DMS114 treated with DMSO at 0.1 percent for 48 hours (cell line): Measurements from ENCODE around the gene RECQL5.

Experiments
- DNase-seq: peaks from one replicate; lab custom pipeline; 2025; ENCODE audit not compliant: unreplicated experiment; lab: John Stamatoyannopoulos, UW

The RECQL5 gene

DNA sequence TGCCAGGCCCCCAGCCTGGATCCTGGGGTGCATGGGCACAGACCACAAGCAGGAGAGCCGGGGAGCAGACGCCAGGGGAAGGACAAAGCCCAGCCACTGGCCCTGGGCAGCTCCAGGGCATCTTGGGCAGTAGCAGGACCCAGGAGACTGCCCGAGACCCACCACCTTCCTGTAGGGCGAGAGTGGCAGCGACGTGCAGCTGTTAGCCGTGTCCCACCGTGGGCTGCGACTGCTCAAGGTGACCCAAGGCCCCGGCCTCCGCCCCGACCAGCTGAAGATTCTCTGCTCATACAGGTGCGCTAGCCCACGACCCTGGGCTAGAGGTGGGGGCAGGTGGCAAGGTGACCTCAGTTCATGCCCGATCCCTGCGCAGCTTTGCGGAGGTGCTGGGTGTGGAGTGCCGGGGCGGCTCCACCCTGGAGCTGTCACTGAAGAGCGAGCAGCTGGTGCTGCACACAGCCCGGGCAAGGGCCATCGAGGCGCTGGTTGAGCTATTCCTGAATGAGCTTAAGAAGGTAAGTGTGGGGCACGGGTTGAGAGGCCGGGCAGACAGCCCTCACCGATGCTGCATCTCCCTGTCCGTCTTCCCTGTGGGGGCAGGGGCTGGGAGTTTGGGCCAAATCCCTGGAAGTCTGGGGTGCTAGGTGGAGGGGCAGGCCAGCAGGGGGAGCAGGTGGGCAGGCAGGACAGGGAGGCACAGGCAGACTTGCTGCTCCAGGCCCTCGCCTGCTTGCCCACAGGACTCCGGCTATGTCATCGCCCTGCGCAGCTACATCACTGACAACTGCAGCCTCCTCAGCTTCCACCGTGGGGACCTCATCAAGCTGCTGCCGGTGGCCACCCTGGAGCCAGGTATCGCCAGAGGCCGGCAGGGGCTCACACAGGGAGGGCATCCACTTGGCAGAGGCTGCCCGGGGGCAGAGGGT, 47.2 kb downstream of the RECQL5 start:
- no peak for DNase-seq

DNA sequence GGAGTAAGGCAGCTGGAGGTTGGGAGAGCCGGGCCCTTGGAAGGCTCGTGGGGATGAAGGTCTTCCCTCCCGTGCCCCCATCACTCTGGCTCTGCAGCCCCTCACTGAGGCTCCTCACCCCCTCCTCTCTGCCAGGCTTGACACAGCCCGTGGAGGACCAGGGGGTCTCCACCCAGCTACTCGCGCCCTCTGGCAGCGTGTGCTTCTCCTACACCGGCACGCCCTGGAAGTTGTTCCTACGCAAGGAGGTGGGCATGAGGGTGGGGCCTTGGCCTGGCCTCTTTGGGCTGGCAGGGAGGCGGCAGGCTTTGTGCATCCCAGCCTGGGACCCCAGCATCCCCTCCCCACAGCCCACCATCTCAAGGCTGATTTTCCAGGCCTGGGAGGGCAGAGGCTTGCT, 49.3 kb downstream of the RECQL5 start:
- DNase-seq = no peak

GRCh38 chr17:75617218-75617617, 49.7 kb downstream of the RECQL5 start:
- DNase-seq = no peak

DNA sequence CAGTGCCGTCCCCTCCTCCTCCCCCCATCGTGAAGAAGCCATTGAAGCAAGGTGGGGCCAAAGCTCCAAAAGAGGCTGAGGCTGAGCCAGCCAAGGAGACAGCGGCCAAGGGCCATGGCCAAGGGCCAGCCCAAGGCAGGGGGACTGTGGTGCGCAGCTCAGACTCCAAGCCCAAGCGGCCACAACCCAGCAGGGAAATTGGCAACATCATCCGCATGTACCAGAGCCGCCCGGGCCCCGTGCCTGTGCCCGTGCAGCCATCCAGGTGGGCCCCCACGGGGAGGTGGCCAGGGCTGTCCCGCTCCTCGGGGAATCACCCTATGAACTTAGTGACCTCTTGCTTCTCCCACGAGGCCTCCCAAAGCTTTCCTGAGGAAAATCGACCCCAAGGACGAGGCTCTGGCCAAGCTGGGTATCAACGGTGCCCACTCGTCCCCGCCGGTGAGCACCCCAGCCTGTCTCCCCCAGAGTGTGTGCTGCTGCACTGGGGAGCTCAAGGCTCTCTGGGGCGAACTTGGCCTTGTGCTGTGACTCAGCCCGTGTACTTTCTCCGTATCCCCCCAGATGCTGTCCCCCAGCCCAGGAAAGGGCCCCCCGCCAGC, 50.3 kb downstream of the RECQL5 start:
- no peak for DNase-seq

DNA sequence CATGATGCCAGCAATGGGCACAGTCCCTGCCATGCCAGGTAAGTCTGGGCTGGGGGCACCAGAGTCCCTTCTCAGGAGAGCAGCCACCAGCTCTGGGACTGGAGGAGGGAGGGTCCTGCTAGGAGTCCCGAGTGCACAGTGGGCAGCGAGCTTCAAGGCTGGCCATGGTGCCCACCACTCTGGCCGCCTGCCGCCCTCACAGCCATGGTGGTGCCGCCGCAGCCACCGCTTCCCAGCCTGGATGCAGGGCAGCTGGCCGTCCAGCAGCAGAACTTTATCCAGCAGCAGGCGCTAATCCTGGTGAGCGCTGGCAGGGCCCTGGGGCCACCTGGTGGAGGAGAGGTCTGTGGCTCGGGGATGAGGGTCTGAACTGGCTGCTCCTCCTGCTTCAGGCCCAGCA, 51.7 kb downstream of the RECQL5 start:
- no peak for DNase-seq

DNA sequence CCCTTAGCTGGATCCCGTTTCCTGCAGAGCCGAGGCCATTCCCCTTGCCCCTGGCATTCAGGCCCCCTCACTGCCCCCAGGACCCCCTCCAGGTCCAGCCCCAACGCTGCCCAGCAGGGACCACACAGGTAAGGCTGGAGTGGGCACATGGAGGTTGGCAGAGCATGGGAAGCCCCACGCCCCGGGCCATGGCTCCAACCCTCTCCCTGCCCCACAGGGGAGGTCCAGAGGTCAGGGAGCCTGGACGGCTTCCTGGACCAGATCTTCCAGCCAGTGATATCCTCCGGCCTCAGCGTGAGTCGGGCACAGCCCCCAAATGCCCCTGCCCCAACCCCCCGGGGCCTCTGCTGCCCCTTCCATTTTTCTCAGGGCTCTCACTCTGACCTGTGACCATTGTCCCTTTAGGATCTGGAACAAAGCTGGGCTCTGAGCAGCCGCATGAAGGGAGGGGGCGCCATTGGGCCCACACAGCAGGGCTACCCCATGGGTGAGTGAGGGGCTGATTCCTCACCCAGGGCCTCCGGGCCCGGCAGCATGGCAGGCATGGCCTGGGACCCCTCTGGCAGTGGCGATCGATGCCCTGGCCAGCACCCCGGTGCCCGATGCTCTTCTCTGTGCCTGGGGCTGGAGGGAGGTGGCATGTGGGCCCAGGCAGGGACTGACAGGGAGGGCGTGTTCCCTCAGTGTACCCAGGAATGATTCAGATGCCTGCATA, 52.2 kb downstream of the RECQL5 start:
- DNase-seq = no peak

DNA sequence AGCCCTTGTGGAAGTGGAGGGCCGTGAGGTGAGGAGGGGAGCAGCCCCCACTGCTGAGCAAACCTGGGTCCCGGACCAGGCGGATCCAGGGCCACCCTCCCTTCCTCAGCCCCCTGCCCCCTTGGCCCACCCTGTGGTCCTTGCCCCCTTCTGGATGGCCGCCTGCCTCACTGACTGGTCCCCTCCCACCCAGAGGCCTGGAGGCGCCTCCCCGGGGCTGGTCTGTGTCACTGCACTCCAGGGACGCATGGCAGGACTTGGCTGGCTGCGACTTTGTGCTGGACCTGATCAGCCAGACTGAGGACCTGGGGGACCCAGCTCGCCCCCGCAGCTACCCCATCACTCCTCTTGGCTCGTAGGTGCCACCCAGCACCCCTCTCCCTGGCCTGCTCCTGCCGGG, 52.9 kb downstream of the RECQL5 start:
- DNase-seq = no peak

- no peak for DNase-seq
Observed at GRCh38 chr17:75612906-75613626, 53.9 kb downstream of the RECQL5 start.

DNA sequence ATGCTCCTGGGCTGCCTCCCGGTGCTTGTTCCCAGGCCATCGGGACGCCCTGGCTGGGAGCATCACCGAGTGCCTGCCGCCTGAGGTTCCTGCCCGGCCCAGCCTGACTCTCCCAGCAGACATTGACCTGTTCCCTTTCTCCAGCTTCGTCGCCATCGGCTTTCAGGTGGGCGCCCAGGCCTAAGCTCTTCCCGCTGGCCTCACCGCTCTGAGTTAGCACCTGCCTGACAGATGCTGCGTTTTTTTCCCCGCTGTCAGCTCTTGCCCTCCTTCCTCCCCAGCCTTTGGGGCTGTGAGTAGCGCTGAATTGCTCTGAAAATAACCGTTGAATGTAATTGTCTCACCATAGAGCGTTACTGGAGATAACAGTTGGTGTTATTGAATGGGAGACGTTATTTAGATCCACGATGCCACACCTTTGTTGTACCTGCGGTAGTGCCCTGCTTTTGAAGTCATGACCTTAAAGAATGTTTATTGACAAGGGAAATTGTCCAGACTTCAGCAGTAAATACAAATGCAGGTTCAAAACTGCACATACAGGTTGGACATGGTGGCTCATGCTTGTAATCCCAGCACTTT, 55.0 kb downstream of the RECQL5 start:
- DNase-seq = no peak

- DNase-seq = no peak
Observed at GRCh38 chr17:75610103-75610984, 56.6 kb downstream of the RECQL5 start.

DNA sequence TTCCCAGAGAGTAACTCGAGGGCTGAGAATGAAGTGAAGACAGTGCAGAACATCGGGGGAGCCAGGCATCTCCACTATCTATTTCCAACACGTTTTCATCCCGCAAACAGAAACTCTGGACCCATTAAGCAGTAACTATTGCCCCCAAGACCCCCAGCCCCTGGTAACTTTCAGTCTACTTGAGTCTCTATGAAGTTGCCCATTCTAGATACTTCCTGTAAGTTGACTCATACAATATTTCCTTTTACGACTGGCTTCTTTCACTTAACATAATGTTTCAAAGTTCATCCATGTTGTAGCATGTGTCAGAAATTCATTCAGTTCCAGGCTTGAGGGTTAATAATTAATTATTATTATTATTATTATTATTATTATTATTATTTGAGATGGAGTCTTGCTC, 59.9 kb downstream of the RECQL5 start:
- DNase-seq = no peak

DNA sequence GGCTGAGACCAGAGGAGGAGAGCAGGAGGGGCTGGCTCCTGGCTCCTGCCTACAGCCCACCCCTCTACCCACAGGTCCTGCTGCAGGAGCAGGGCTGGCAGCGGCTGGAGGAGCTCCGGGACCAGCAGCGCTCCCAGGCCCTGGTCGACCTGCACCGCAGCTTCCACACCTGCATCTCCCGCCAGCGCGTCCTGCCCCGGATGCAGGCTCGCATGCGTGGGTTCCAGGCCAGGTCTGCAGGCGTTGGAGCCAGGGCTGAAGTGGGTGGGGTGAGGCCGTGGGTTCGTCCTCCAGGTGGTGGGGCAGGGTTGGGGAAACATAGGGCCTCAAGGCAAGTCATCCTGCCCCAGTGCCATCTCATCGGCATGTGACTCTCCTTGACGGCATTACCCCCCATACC, 61.2 kb downstream of the RECQL5 start:
- DNase-seq = no peak

- DNase-seq = no peak
Observed at GRCh38 chr17:75604034-75604695, 62.8 kb downstream of the RECQL5 start.

DNA sequence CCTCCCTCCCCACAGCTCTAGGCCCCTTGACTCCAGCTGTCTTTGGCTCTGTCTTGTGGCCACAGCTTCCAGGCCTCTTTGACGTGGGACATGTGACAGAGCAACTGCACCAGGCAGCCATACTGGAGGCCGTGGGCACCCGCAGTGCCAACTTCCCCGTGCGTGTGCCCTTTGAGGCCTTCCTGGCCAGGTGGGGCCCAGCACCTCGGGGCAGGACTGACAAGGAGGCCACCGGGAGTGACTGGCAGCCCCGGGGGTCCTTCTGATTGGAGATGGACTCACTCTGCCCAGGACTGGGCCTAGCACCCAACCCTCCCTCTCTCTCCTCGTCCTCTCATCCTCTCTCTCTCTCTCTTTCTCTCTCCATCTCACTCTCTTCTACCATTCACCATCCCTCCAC, 63.8 kb downstream of the RECQL5 start:
- no peak for DNase-seq

GRCh38 chr17:75602644-75603043, 64.3 kb downstream of the RECQL5 start:
- DNase-seq = no peak

DNA sequence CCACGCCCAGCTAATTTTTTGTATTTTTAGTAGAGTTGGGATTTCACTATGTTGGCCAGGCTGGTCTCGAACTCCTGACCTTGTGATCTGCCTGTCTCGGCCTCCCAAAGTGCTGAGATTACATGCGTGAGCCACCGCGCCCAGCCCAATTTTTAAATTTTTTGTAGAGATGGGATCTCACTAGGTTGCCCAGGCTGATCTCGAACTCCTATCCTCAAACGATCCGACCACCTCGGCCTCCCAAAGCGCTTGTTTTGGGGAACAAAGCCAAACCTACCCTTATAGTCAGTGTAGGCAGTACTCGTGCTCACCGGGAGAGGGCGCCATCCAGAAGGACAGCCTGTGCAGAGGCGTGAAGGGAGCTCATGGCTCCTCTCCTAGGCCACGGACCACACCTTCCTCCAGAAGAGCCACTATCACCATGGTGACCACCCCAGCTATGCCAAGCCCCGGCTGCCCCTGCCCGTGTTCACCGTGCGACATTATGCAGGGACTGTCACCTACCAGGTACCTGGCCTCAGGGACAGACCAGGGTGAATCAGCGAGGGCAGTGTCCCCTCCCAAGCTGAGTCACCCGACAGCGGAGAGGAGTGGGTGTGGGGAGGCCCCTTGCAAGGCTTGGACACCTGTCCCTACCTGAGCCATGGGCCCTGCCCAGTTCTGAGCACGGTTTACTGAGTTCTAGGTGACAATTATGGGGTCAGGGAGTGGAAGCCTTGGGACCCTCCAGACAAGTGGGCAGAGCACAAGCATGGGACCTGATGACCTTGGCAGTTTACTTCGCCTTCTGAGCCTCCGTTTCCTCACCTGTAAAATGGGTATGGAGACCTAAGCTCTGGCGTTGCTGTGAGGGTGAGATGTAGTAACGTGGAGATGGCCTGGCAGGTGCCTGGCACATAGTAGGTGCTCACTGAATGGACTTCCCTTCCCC, 65.6 kb downstream of the RECQL5 start:
- no peak for DNase-seq

- DNase-seq = no peak
Observed at GRCh38 chr17:75596320-75597087, 70.5 kb downstream of the RECQL5 start.

GRCh38 chr17:75595920-75596313, 71.0 kb downstream of the RECQL5 start:
- DNase-seq = no peak
